WERI-Rb-1 (cell line): ENCODE measurements around the gene FBXL5.

ENCODE experiments used
- DNase-seq: peaks from one replicate; pipeline ENCODE4 v3.0.0-alpha.2; 2020
- H3K27ac ChIP-seq: fragments of 250-450 bp; sonication (Bioruptor Pico); 2 replicates; pipeline ENCODE4 v1.5.1; 2020; ENCODE audit warnings: mild to moderate bottlenecking, moderate library complexity
- H3K27me3 ChIP-seq: fragments of 250-450 bp; sonication (Bioruptor Pico); 2 replicates; pipeline ENCODE4 v1.5.1; 2021; ENCODE audit warnings: mild to moderate bottlenecking, low read depth, moderate library complexity; ENCODE audit not compliant: insufficient read depth, severe bottlenecking
- H3K36me3 ChIP-seq: fragments of 250-450 bp; sonication (Bioruptor Pico); 2 replicates; pipeline ENCODE4 v1.5.1; 2020; ENCODE audit warnings: mild to moderate bottlenecking, moderate library complexity
- H3K4me3 ChIP-seq: 2 replicates; pipeline ENCODE4 v1.5.1; 2011; ENCODE audit warnings: low read depth, mild to moderate bottlenecking, control low read depth, low read length
- H3K9me3 ChIP-seq: fragments of 250-450 bp; sonication (Bioruptor Pico); 2 replicates; pipeline ENCODE4 v1.5.1; 2021; ENCODE audit warnings: mild to moderate bottlenecking, moderate library complexity; ENCODE audit not compliant: severe bottlenecking
- CTCF ChIP-seq: IDR thresholded peaks from 2 replicates; pipeline ENCODE4 v1.5.1; 2011; ENCODE audit warnings: low read depth, mild to moderate bottlenecking, control low read depth, inconsistent platforms, low read length

FBXL5 gene

GRCh38 chr4:15658781-15659180 is 3.6 kb upstream of the FBXL5 start:
- H3K36me3 ChIP-seq: no peaks in the 10 kb centered on the region
- no peak for TF ChIP-seq CTCF
- no peaks in the 10 kb centered on the region for H3K27me3 ChIP-seq
- no peak overlapping the region for H3K27ac ChIP-seq
- no peak overlapping the region for H3K4me3 ChIP-seq
- DNase-seq: no peak
- no peaks in the 10 kb centered on the region for H3K9me3 ChIP-seq

GRCh38 chr4:15658136-15658770 is 3.1 kb upstream of the FBXL5 start:
- DNase-seq: no peak
- no peak overlapping the region for H3K27ac ChIP-seq
- H3K27me3 ChIP-seq: no peaks in the 10 kb centered on the region
- no peak overlapping the region for H3K4me3 ChIP-seq
- no peak for TF ChIP-seq CTCF
- no peaks in the 10 kb centered on the region for H3K36me3 ChIP-seq
- no peaks in the 10 kb centered on the region for H3K9me3 ChIP-seq

GRCh38 chr4:15657366-15657765 is 2.2 kb upstream of the FBXL5 start:
- H3K27me3 ChIP-seq: no peaks in the 10 kb centered on the region
- H3K36me3 ChIP-seq: no peaks in the 10 kb centered on the region
- TF ChIP-seq CTCF: no peak
- no peak overlapping the region for H3K27ac ChIP-seq
- H3K9me3 ChIP-seq: no peaks in the 10 kb centered on the region
- H3K4me3 ChIP-seq: no peak overlapping the region
- no peak for DNase-seq

- H3K27ac ChIP-seq: peak overlapping the region; percentile 100
- H3K4me3 ChIP-seq: peak overlapping the region; percentile 57
- no peaks in the 10 kb centered on the region for H3K27me3 ChIP-seq
- no peaks in the 10 kb centered on the region for H3K36me3 ChIP-seq
- peak; percentile 58 for DNase-seq
- no peak for TF ChIP-seq CTCF
- H3K9me3 ChIP-seq: no peaks in the 10 kb centered on the region
Measured at GRCh38 chr4:15656038-15656470, 897 bp upstream of the FBXL5 start.

- Histone ChIP-seq H3K4me3 (peak overlapping the region; percentile 79), H3K27me3 (no peaks in the 10 kb centered on the region), H3K36me3 (no peaks in the 10 kb centered on the region), H3K9me3 (no peaks in the 10 kb centered on the region), H3K27ac (peak overlapping the region; percentile 100)
- DNase-seq: peak; percentile 53
- no peak for TF ChIP-seq CTCF
Measured at GRCh38 chr4:15654593-15655222, 449 bp downstream of the FBXL5 start.
